Keratinocyte (primary cell): Measurements from ENCODE around the gene GGT5. TPM values are rescaled to one million over a fixed set of nuclear protein-coding genes. Genes with fewer than 3 reads are reported as not detected.

Source experiments
- DNase-seq: peaks from one replicate; pipeline ENCODE4 v3.0.0-alpha.2; 2011; ENCODE audit warnings: low read depth, missing footprints, low spot score
- FAIRE-seq: peaks from 2 replicates; lab custom pipeline; 2011; peaks lifted over from hg19 to GRCh38; lab: Jason Lieb, UNC
- H2AFZ ChIP-seq: 2 replicates; pipeline ENCODE4 v1.6.0; 2012; ENCODE audit warnings: low read length, control low read depth, inconsistent platforms; ENCODE audit not compliant: control insufficient read depth
- H3K27ac ChIP-seq: 2 replicates; pipeline ENCODE4 v1.5.1; 2011; ENCODE audit warnings: low read length; ENCODE audit not compliant: control insufficient read depth, insufficient read depth
- H3K27me3 ChIP-seq: 3 replicates; pipeline ENCODE4 v1.6.0; 2011; ENCODE audit warnings: low read length; ENCODE audit not compliant: control insufficient read depth, insufficient read depth; ENCODE audit errors: extremely low read depth
- H3K36me3 ChIP-seq, 2 experiments: 2 replicates in 1 of 2; 3 replicates in 1 of 2; pipeline ENCODE4 v1.5.1; 2011; ENCODE audit warnings: low read length in 2 of 2, mild to moderate bottlenecking in 1 of 2; ENCODE audit not compliant: control insufficient read depth in 2 of 2, insufficient read depth in 2 of 2; ENCODE audit errors: extremely low read depth in 1 of 2
- H3K4me1 ChIP-seq: 3 replicates; pipeline ENCODE4 v1.5.1; 2011; ENCODE audit warnings: low read length; ENCODE audit not compliant: control insufficient read depth, insufficient read depth; ENCODE audit errors: extremely low read depth
- H3K4me2 ChIP-seq: 3 replicates; pipeline ENCODE4 v1.6.0; 2011; ENCODE audit warnings: low read depth, low read length; ENCODE audit not compliant: control insufficient read depth, insufficient read depth; ENCODE audit errors: extremely low read depth
- H3K4me3 ChIP-seq, 3 experiments: fragments of 200-600 bp in 1 of 3; sonication (generic) in 1 of 3; 2 replicates in 2 of 3; 3 replicates in 1 of 3; pipeline ENCODE4 v1.5.1; 2011 to 2016; ENCODE audit warnings: low read length in 3 of 3, mild to moderate bottlenecking in 3 of 3, control low read depth in 2 of 3, inconsistent platforms in 1 of 3, low read depth in 1 of 3, mixed read lengths in 1 of 3, mixed run types in 1 of 3, moderate library complexity in 1 of 3; ENCODE audit not compliant: control insufficient read depth in 2 of 3, insufficient read depth in 2 of 3; ENCODE audit errors: extremely low read depth in 1 of 3
- H3K79me2 ChIP-seq: 2 replicates; pipeline ENCODE4 v1.6.0; 2012; ENCODE audit warnings: low read length; ENCODE audit not compliant: control insufficient read depth, insufficient read depth
- H3K9ac ChIP-seq: 3 replicates; pipeline ENCODE4 v1.6.0; 2011; ENCODE audit warnings: low read length; ENCODE audit not compliant: control insufficient read depth, insufficient read depth; ENCODE audit errors: extremely low read depth
- H3K9me1 ChIP-seq: 3 replicates; pipeline ENCODE4 v1.6.0; 2011; ENCODE audit warnings: low read length; ENCODE audit not compliant: control insufficient read depth, insufficient read depth; ENCODE audit errors: extremely low read depth
- H3K9me3 ChIP-seq: 2 replicates; pipeline ENCODE4 v1.5.1; 2012; ENCODE audit warnings: low read depth, low read length; ENCODE audit not compliant: control insufficient read depth
- H4K20me1 ChIP-seq: 3 replicates; pipeline ENCODE4 v1.6.0; 2011; ENCODE audit warnings: low read length; ENCODE audit not compliant: control insufficient read depth, insufficient read depth; ENCODE audit errors: extremely low read depth
- CTCF ChIP-seq, 3 experiments: IDR thresholded peaks in 1 of 3; conservative IDR thresholded peaks in 1 of 3; optimal IDR thresholded peaks in 1 of 3; 2 replicates in 2 of 3; 3 replicates in 1 of 3; pipeline versions ENCODE3 to v1.5.1; 2011; ENCODE audit warnings: low read length in 3 of 3, mild to moderate bottlenecking in 3 of 3, moderate library complexity in 2 of 3, control low read depth in 1 of 3, inconsistent platforms in 1 of 3; ENCODE audit not compliant: insufficient read depth in 2 of 3; ENCODE audit errors: extremely low read depth in 1 of 3
- EZH2 ChIP-seq: IDR thresholded peaks from one replicate; pipeline ENCODE4 v1.6.1; 2012; ENCODE audit warnings: inconsistent platforms, mild to moderate bottlenecking, low read length, moderate library complexity
- dilution Hi-C: fragments of 300-500 bp; cut with MboI; formaldehyde crosslinking; loops from one replicate; pipeline ENCODE4 v1.7.0; 2020; ENCODE audit warnings: low sequenced_read_pairs; ENCODE audit not compliant: extremely low pct_ligation_motif_present
- polyA plus RNA-seq, 5 experiments: library from polyadenylated mRNA; depleted of rRNA in 3 of 5; stranded (reverse) in 3 of 5; stranded (forward) in 1 of 5; unstranded in 1 of 5; fragments of >200 nt; gene quantifications; 1 replicate in 1 of 5; 2 replicates in 3 of 5; 3 replicates in 1 of 5; pipeline versions ENCODE4 v1.2.1 to v1.2.3, GENCODE V29; 2011 to 2012; ENCODE audit warnings: missing spikeins in 2 of 5, low read depth in 1 of 5, low replicate concordance in 1 of 5

GGT5 gene
- polyA plus RNA-seq, 1 donor (not counting 4 experiments of a cell fraction or from before 2014, with no cell fraction given): not detected

DNA sequence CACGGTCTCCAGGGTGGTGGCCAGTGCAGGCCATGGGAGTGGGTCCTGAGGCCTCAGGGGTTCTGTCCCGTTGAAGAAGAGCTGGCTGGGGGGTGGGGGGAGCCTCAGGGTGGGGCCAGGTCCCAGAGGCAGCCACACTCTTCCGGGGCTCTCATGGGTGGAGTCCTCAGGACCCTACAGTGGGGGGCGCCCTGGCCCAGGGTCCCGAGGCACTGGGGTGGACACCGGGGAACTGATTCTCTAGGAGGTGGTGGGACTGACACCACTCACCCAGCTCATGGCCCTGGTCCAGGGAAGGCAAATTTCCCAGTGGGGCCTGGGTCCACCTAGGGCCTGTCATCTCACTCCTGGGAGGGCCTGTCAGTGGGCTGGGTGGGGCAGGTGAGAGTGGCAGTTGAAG lies 12.8 kb downstream of the GGT5 start:
- dilution Hi-C loops: no loop called here
- H4K20me1 ChIP-seq: no peaks in the 10 kb centered on the region
- H3K27ac ChIP-seq: no peak overlapping the region
- TF ChIP-seq EZH2: no peak
- TF ChIP-seq CTCF (optimal IDR thresholded peaks at IDR 0.05 in 1 of 3, IDR thresholded peaks at IDR 0.05 in 1 of 3, conservative IDR thresholded peaks at IDR 0.05 in 1 of 3; ENCODE audit: extremely low read depth in 1 of 3, insufficient read depth in 2 of 3, low read length in 3 of 3): no peak
- H3K4me1 ChIP-seq: no peaks in the 10 kb centered on the region
- no peaks in the 10 kb centered on the region for H3K79me2 ChIP-seq
- no peaks in the 10 kb centered on the region for H3K36me3 ChIP-seq
- no peak overlapping the region for H2AFZ ChIP-seq
- no peaks in the 10 kb centered on the region for H3K27me3 ChIP-seq
- no peaks in the 10 kb centered on the region for H3K9me3 ChIP-seq
- no peak for DNase-seq
- H3K4me2 ChIP-seq: no peak overlapping the region
- no peak overlapping the region for H3K9ac ChIP-seq
- no peak overlapping the region for H3K4me3 ChIP-seq
- H3K9me1 ChIP-seq: no peaks in the 10 kb centered on the region
- no peak for FAIRE-seq

- H4K20me1 ChIP-seq: no peaks in the 10 kb centered on the region
- no peaks in the 10 kb centered on the region for H3K9me1 ChIP-seq
- no peaks in the 10 kb centered on the region for H3K36me3 ChIP-seq
- dilution Hi-C loops: no loop called here
- no peaks in the 10 kb centered on the region for H3K9me3 ChIP-seq
- DNase-seq: no peak
- no peaks in the 10 kb centered on the region for H3K4me1 ChIP-seq
- TF ChIP-seq EZH2: no peak
- no peak for TF ChIP-seq CTCF (optimal IDR thresholded peaks at IDR 0.05 in 1 of 3, IDR thresholded peaks at IDR 0.05 in 1 of 3, conservative IDR thresholded peaks at IDR 0.05 in 1 of 3; ENCODE audit: extremely low read depth in 1 of 3, insufficient read depth in 2 of 3, low read length in 3 of 3)
- no peak overlapping the region for H2AFZ ChIP-seq
- no peak overlapping the region for H3K4me2 ChIP-seq
- no peaks in the 10 kb centered on the region for H3K27me3 ChIP-seq
- FAIRE-seq: no peak
- H3K4me3 ChIP-seq: no peak overlapping the region
- H3K27ac ChIP-seq: no peak overlapping the region
- no peaks in the 10 kb centered on the region for H3K79me2 ChIP-seq
- H3K9ac ChIP-seq: no peak overlapping the region
These were observed 13.2 kb downstream of the GGT5 start for GRCh38 chr22:24231706-24232105.
